ENCODE data around the gene BSN.

The BSN gene

DNA sequence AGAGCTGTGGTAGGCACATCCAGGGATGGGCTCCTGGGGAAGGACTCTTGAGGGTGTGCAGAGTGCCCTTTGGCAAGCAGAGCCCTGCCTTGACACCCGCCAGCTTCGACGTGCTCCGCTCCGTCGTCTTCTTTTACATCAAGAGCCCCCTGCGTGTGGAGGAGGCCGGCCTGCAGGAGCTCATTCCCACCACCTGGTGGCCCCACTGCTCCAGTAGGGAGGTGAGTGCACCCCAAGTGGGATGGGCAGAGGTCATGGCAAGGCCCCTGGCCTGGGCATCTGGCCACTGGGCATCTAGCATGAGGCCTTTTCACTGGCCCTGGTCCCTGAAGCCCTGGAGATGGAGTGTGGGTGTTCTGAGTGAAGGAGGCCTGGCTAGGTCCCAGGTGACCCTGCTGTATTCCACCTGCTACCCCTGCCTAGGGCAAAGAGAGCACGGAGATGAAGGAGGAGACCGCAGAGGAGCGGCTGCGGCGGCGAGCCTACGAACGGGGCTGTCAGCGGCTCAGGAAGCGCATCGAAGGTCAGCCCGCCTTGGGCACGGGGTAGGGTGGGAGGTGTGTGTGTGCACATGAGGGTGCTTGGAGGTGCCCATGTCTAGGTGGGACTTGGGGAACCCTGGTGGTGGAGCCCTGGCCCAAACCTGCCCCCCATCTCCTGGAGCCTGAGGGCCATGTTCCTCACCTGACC is 147.3 kb downstream of the BSN start:
- no peak for DNase-seq

- no peak for DNase-seq
Observed at GRCh38 chr3:49702672-49703071, 148.4 kb downstream of the BSN start.

- peak; percentile 55 for DNase-seq
Observed at GRCh38 chr3:49703443-49703927, 149.2 kb downstream of the BSN start.

DNA sequence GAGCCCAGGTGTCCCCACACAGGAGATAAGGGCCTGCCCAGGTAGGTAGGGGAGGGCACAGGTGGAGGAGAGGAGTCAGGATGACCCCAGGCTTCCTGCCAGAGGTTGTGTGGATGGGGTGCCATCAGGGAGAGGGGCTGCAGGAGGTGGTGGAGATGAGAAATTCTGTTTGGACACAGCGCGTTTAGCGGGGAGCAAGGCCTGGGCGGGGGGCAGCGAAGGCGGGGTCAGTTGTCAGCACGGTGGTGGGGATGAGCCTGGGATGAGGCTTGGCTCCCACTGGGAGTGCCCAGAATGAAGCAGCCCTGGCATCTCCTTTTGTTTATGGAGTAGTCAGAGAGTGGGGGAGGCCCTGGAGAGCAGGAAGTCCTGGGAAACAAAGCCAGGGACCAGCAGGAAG is 149.7 kb downstream of the BSN start:
- DNase-seq = no peak

DNA sequence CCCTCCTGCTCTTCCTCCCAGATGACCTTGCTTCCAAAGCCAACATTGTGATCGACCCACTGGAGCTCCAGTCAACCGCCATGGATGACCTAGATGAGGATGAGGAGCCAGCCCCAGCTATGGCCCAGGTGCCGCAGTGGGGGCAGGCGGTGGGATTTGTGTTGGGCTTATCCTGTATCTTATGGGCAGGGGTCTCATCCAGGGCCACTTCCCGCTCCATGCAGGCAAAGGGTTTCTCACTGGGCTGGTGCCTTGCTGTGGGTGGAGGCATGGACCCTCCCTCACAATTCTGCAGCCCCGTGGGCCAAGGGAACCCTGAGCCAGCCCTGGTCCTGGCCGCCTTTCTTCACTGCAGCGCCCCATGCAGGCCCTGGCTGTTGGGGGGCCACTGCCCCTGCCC is 150.4 kb downstream of the BSN start:
- no peak for DNase-seq

DNA sequence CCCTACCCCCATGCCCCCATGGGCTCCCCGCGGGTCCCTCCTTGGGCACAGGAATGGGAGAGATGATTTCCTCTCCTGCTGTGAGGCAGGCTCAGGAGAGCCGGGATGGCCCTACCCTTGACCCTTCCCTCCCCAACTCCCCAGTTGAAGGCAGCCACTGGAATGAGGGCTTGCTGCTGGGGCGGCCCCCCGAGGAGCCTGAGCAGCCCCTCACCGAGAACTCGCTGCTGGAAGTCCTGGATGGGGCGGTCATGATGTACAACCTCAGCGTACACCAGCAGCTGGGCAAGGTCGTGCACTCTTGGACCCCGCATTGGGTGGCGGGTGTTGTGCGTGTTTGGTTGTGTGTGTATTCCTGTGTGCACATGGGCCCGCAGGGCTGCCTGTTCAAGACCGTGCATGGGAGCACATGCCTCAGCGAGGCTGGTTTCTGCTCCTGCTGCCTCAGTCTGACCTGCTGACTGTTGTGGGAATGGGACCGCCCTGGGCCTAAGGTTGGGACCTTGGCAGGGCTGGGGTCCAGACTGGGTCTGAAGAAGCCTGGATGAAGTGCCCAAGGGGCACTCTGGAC is 151.2 kb downstream of the BSN start:
- DNase-seq = no peak

GRCh38 chr3:49706456-49707112 is 152.3 kb downstream of the BSN start:
- no peak for DNase-seq

DNA sequence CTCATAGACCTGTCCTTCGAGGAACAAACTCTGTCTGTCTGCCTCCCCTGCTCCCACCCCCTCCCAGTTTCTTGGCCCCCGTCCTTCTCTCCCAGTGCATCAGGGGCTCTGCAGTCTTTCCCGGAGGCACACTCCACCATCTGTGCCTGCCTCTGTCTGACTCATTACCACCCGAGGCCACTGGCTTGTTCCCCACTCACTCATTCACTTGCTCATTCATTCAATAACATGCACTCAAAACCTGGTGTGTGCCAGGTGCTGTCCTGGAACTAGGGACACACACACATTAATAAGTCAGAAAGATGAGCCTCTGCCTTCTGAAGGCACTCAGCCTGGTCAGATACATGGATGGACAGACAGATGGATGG is 152.8 kb downstream of the BSN start:
- no peak for DNase-seq

GRCh38 chr3:49709852-49710251 is 155.6 kb downstream of the BSN start:
- DNase-seq = no peak

DNA sequence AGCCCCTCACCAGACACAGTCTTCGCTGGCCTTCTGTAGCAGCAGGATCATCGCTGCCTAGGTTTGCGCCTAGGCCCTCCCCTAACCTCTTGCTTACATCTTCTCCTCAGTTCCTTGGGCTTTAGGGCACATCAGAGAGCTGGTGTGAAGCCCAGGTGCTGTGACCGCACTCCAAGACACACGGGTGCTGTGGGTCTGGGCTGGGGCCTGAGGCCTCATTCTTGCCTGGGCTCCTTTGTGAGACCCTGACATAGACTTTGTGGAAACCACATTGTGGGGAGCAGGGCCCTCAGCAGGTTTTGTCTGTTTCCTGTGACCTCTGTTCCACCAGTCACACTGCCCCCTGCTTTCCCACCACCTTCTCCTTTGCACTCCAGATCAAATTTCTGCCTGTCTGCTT is 157.2 kb downstream of the BSN start:
- DNase-seq = no peak

DNA sequence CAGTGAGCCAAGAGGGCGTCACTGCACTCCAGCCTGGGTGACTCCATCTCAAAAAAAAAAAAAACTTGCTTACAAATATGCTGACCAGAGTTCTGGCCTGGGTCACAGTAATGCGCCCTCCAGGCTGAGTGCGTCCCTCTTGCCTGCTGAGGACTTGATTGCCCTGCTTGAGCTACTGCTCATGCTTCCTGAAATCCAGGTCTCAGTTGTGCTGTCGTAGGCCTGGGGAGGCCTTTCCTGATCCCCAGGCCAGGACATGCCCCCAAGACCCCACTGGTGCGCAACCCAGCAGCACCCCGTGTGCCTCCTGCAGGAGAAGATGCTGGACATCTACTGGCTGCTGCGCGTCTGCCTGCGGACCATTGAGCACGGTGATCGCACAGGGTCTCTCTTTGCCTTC is 157.9 kb downstream of the BSN start:
- DNase-seq = no peak

- DNase-seq = no peak
Observed at GRCh38 chr3:49712631-49713317, 158.5 kb downstream of the BSN start.

- DNase-seq = no peak
Observed at GRCh38 chr3:49713336-49714105, 159.2 kb downstream of the BSN start.

GRCh38 chr3:49714728-49715550 is 160.7 kb downstream of the BSN start:
- DNase-seq = no peak

DNA sequence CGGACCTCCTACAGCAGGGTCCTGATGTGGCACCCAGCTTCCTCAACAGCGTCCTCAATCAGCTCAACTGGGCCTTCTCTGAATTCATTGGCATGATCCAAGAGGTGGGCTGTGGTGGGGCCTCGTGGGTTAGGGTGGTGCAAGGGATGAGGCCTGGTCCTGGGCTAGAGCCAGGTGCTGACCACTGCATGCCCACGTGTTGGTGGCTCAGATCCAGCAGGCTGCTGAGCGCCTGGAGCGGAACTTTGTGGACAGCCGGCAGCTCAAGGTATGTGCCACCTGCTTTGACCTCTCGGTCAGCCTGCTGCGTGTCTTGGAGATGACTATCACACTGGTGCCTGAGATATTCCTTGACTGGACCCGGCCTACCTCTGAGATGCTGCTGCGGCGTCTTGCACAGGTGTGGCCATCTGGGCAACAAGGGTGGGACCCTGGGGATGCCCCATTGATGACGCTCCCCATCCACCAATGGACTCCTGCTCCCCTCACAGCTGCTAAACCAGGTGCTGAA is 161.4 kb downstream of the BSN start:
- DNase-seq = no peak

DNA sequence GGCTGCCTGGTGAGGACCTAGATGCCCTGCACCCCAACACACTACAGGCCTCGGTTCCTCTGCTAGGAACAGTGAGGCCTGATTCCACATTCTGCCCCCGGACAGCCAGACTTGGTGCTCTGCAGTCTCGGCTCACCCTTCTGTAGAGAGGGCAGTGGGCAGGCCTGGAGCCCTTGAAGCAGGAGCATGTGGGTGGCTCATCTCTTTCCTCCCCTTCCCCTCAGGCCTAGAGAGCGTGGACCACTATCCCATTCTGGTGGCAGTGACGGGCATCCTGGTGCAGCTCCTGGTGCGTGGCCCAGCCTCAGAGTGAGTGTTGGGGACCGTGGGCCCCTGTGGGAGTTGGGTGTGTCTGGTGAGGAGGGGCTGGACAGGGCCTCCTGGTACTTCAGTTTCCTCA is 161.9 kb downstream of the BSN start:
- no peak for DNase-seq

DNA sequence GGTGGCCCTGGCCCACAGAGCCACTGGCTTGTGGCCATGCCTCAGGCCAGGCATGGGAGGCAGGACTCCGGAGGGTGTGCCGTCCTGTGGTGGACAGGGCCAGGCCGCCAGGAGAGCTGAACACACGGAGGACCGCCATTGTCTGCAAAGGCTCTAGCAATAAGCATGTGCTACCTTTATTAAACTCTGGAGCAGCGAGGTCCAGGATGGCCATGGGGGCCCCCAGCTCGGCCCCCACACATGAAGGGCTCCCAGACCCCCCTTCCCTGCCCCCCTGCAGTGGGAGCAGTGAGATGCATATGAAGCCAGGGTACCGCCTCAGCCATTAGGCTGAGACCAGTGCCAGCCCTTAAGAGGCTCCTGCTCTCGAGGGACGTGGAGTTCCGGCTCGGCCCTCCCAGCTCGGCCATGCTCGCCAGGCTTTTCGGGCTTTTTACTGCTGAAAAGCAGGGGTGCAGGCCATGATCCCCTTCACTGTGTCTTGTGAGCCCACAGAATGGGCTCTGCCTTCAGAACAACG is 162.5 kb downstream of the BSN start:
- no peak for DNase-seq

DNA sequence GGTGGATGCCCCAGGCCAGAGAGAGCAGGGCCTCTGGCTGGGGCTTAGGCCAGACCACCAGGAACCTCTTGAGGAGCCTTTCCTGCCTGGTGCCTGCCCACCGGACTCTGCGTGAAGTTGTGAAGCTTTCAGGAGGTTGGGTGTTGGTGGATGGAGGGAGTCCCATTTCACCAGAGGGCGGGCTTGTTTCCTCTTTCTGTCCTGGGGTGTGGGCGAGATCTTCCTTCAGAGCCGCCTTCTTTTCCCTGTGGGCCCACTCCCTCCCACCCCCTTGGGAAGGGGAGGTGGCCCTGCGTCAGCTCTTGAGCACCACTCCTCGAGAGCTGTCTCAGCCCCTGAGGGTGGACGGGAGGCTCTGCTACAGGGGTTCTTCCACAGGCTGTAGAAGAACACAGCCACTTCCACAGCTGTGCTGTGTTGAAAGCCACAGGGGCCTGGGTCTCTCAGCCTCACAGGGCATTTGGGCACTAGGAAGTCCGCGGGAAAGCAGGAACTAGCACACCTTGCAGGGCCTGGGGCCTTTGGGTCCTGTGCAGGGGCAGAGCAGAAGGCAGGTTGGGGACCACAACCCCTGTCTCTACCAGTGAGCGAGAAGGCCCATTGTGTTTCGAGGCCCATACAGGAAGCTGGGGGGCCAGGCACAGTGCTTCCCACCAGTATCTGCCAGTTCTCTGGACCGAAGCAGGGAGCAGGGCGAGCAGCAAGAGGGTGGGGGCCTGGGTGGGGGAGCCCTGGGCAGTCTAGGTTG is 163.1 kb downstream of the BSN start:
- DNase-seq = no peak

GRCh38 chr3:49717959-49718857 is 163.9 kb downstream of the BSN start:
- DNase-seq = peak; percentile 43

GRCh38 chr3:49718858-49719213 is 164.6 kb downstream of the BSN start:
- no peak for DNase-seq
